HepG2 (cell line): ENCODE results near the gene SCGB1C1.

Experiments used
- CBX2 ChIP-seq, 2 experiments: fragments of 200-600 bp in 1 of 2; sonication (generic); formaldehyde crosslinking in 1 of 2; IDR thresholded peaks; 2 replicates each; pipeline versions ENCODE4 v1.7.0 to v1.8.1; 2018 to 2022; ENCODE audit warnings: low read depth in 2 of 2, low read length in 1 of 2, mild to moderate bottlenecking in 1 of 2, missing genetic modification reagents in 1 of 2
- CTCF ChIP-seq: sonication (generic); formaldehyde crosslinking; IDR thresholded peaks from 2 replicates; pipeline ENCODE4 v1.5.0; 2020; ENCODE audit warnings: mild to moderate bottlenecking, missing genetic modification reagents, moderate library complexity
- EZH2 ChIP-seq: conservative IDR thresholded peaks from 2 replicates; pipeline ENCODE4 v1.6.1; 2012; ENCODE audit warnings: mild to moderate bottlenecking, low read depth, low read length, moderate library complexity
- HOXA9 ChIP-seq: sonication (generic); formaldehyde crosslinking; IDR thresholded peaks from 2 replicates; pipeline ENCODE4 v1.8.1; 2022; ENCODE audit warnings: missing genetic modification reagents, mild to moderate bottlenecking, moderate library complexity, borderline replicate concordance
- MAFK ChIP-seq, 2 experiments: IDR thresholded peaks in 1 of 2; conservative IDR thresholded peaks in 1 of 2; 2 replicates each; pipeline ENCODE4 v1.6.1; 2011; ENCODE audit warnings: improper control_type of control experiment in 2 of 2, low read length in 2 of 2
- MXI1 ChIP-seq: IDR thresholded peaks from 3 replicates; pipeline ENCODE4 v1.6.1; 2012; ENCODE audit warnings: low read depth, low read length, inconsistent platforms, borderline replicate concordance
- PREB ChIP-seq: sonication (generic); formaldehyde crosslinking; IDR thresholded peaks from 2 replicates; pipeline ENCODE4 v1.4.0; 2020; ENCODE audit warnings: missing genetic modification reagents
- ZNF24 ChIP-seq: fragments of 450-650 bp; IDR thresholded peaks from 2 replicates; pipeline ENCODE4 v1.6.1; 2017; ENCODE audit warnings: antibody characterized with exemption, mild to moderate bottlenecking

- TF ChIP-seq MXI1 = no peak
- no peak for TF ChIP-seq CBX2 (IDR thresholded peaks at IDR 0.05; ENCODE audit: low read depth, low read length)
- TF ChIP-seq CBX2 (CRISPR knock-in tag; IDR thresholded peaks at IDR 0.05; ENCODE audit: low read depth) = no peak
- no peak for TF ChIP-seq MAFK (conservative IDR thresholded peaks at IDR 0.05 in 1 of 2, IDR thresholded peaks at IDR 0.05 in 1 of 2; ENCODE audit: low read length in 2 of 2)
- TF ChIP-seq EZH2 = no peak
- no peak for TF ChIP-seq PREB
- no peak for TF ChIP-seq ZNF24
- TF ChIP-seq HOXA9 (CRISPR knock-in tag) = no peak
- no peak for TF ChIP-seq CTCF (CRISPR knock-in tag)
Observed at GRCh38 chr11:227824-228379, 35.0 kb downstream of the SCGB1C1 start.
